PFSK-1 (cell line): ENCODE measurements around the gene MBOAT7.

Source experiments
- FOXP2 ChIP-seq: optimal IDR thresholded peaks from 2 replicates; pipeline ENCODE3; 2011; ENCODE audit warnings: borderline replicate concordance, control low read depth, inconsistent platforms; ENCODE audit not compliant: insufficient read depth; ENCODE audit errors: extremely low read length, extremely low read depth
- POLR2AphosphoS5 ChIP-seq: IDR thresholded peaks from 2 replicates; pipeline ENCODE4 v1.6.1; 2012; ENCODE audit warnings: low read depth, mild to moderate bottlenecking, control low read depth, low read length, moderate library complexity
- SIN3A ChIP-seq: IDR thresholded peaks from 2 replicates; pipeline ENCODE4 v1.6.1; 2012; ENCODE audit warnings: mild to moderate bottlenecking, low read length, moderate library complexity, borderline replicate concordance; ENCODE audit not compliant: insufficient read depth
- TAF1 ChIP-seq: IDR thresholded peaks from 2 replicates; pipeline ENCODE4 v1.6.1; 2012; ENCODE audit warnings: low read length, control low read depth, borderline replicate concordance; ENCODE audit not compliant: insufficient read depth
- TF ChIP-seq, protein P1 (sequence below), 2 experiments: IDR thresholded peaks; 2 replicates each; pipeline versions ENCODE4 v1.6.1 to v1.8.0; 2011 to 2012; ENCODE audit warnings: low read depth in 2 of 2, low read length in 2 of 2, control low read depth in 1 of 2, inconsistent platforms in 1 of 2, mild to moderate bottlenecking in 1 of 2, moderate library complexity in 1 of 2; ENCODE audit not compliant: insufficient read depth in 1 of 2

The MBOAT7 gene

DNA sequence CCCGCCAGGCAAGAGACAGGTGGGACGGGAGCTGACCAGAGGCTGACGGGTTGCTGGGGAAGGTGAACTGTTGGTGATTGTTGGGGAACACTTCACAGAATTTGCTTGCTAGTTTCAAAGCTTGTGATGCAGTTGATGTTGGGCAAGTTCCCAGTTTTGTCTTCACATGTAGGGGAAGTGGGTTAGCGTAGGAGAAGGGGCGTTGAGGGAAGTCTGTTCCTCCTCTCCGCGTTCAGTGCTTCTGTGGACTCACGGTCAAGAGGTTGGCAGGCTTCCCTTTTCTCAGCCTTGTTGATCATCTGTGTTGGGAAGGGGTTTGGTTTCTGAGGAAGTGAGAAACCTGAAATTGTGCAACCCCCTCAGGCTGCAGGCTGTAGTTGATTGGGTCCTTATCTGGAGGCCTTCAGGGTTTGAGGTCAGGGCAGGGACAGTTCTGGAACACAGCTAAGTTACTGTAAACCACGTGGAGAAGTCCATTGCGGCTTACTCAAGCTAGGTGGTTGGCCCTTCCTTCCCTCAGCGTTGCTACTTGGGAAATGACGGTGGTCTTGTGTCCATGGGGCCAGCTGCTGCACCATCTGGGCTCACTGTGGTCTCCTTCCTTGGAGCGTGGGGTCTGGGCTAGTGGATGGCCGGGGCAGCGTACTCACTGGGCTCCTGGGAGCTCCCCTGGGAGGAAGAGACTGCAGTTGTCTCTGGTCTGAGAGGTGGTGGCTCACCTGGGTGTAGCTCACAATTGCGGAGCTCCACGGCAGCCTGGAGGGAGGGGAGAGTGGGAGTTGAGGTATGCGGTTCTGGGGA, 18.8 kb upstream of the MBOAT7 start:
- TF ChIP-seq FOXP2 (peak; percentile 11), SIN3A (peak; percentile 79; the same call in 1 of the 2 replicates), TAF1 (peak; percentile 48; the same call in 1 of the 2 replicates), POLR2AphosphoS5 (peak; percentile 59)
- TF ChIP-seq, protein P1, sequence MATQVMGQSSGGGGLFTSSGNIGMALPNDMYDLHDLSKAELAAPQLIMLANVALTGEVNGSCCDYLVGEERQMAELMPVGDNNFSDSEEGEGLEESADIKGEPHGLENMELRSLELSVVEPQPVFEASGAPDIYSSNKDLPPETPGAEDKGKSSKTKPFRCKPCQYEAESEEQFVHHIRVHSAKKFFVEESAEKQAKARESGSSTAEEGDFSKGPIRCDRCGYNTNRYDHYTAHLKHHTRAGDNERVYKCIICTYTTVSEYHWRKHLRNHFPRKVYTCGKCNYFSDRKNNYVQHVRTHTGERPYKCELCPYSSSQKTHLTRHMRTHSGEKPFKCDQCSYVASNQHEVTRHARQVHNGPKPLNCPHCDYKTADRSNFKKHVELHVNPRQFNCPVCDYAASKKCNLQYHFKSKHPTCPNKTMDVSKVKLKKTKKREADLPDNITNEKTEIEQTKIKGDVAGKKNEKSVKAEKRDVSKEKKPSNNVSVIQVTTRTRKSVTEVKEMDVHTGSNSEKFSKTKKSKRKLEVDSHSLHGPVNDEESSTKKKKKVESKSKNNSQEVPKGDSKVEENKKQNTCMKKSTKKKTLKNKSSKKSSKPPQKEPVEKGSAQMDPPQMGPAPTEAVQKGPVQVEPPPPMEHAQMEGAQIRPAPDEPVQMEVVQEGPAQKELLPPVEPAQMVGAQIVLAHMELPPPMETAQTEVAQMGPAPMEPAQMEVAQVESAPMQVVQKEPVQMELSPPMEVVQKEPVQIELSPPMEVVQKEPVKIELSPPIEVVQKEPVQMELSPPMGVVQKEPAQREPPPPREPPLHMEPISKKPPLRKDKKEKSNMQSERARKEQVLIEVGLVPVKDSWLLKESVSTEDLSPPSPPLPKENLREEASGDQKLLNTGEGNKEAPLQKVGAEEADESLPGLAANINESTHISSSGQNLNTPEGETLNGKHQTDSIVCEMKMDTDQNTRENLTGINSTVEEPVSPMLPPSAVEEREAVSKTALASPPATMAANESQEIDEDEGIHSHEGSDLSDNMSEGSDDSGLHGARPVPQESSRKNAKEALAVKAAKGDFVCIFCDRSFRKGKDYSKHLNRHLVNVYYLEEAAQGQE (IDR thresholded peaks at IDR 0.05; ENCODE audit: insufficient read depth in 1 of 2, low read depth in 2 of 2, low read length in 2 of 2), result peak in 1 of 2 experiments; percentile 53; a peak in 1 of 4 replicates

DNA sequence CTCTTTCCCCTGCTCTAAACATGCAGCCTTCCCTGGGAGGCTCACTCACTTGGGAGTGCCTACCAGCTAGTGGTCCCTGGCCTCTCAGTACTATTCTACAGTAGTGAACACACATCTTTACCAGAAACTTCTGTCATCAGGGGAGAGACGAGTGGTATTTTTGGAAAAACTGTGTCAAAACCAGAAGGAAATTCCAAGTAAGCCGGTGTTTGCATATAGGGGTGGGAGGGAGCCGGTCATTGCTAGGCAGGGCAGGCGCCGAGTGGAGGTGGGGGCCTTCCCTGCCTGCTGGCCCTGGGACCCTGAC, 18.2 kb upstream of the MBOAT7 start:
- no peak for TF ChIP-seq TAF1
- TF ChIP-seq, protein P1 (IDR thresholded peaks at IDR 0.05; ENCODE audit: insufficient read depth in 1 of 2, low read depth in 2 of 2, low read length in 2 of 2), result no peak
- TF ChIP-seq SIN3A, result no peak
- TF ChIP-seq POLR2AphosphoS5, result no peak; the same call in 1 of the 2 replicates
- TF ChIP-seq FOXP2, result no peak

DNA sequence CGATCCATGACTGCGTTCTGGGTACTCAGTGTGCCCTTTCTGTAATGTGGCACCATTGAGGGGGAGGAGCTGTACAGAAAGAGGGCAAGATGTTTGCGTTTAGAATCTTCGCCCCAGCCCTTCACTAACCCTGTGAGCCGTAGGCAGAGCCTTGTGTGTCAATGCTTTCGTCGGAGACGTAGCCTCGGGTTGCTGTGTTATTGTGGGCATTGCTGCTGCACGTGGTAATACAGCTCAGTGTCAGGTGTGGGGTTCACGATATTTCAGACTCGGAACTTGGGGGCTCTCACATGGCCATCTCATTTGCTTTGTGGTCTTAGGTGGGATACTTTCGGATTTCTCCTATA, 17.4 kb upstream of the MBOAT7 start:
- TF ChIP-seq POLR2AphosphoS5, result no peak
- TF ChIP-seq, protein P1 (IDR thresholded peaks at IDR 0.05; ENCODE audit: insufficient read depth in 1 of 2, low read depth in 2 of 2, low read length in 2 of 2), result no peak
- no peak for TF ChIP-seq TAF1
- TF ChIP-seq FOXP2, result no peak
- TF ChIP-seq SIN3A, result no peak

DNA sequence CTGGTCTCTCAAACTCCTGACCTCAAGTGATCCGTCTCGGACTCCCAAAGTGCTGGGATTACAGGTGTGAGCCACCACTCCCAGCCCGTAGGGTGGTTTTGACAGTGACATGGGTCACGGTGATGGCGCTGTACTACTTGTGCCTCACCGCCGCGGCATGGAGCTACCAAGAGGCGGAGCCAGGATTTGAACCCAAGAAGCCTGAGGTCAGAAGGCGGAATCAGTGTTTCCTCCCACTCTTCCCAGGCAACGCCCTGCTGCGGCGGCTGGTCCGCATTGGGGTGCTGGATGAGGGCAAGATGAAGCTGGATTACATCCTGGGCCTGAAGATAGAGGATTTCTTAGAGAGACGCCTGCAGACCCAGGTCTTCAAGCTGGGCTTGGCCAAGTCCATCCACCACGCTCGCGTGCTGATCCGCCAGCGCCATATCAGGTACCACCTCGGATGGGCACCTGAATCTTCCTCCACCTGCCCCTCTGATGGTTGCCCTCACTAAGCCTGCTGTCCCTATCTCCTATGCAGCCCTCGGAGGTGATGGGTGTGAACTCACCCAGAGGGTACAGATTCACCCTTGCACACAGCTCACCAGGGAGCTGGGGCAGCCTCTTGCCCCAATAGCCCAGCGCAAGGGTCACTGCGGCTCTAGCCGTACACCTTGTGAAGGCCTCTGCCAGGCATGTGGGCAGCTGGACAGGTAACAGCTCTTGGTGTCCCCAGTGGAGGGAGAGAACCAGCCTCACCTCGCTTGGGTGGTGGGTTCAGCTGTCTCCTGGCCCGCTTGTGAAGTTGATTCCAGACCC, 16.9 kb upstream of the MBOAT7 start:
- TF ChIP-seq POLR2AphosphoS5, result no peak
- TF ChIP-seq TAF1, result no peak
- TF ChIP-seq, protein P1 (IDR thresholded peaks at IDR 0.05; ENCODE audit: insufficient read depth in 1 of 2, low read depth in 2 of 2, low read length in 2 of 2), result no peak
- TF ChIP-seq SIN3A, result no peak
- no peak for TF ChIP-seq FOXP2
